C4-2B (cell line): Measurements from ENCODE around the gene KCNJ9.

Experiments used
- ZFX ChIP-seq: fragments of 450-650 bp; IDR thresholded peaks from 2 replicates; pipeline ENCODE4 v1.6.1; 2017
- TF ChIP-seq, protein P1 (sequence below): fragments of 450-650 bp; conservative IDR thresholded peaks from 2 replicates; pipeline ENCODE4 v1.5.1; 2017; ENCODE audit warnings: mild to moderate bottlenecking

DNA sequence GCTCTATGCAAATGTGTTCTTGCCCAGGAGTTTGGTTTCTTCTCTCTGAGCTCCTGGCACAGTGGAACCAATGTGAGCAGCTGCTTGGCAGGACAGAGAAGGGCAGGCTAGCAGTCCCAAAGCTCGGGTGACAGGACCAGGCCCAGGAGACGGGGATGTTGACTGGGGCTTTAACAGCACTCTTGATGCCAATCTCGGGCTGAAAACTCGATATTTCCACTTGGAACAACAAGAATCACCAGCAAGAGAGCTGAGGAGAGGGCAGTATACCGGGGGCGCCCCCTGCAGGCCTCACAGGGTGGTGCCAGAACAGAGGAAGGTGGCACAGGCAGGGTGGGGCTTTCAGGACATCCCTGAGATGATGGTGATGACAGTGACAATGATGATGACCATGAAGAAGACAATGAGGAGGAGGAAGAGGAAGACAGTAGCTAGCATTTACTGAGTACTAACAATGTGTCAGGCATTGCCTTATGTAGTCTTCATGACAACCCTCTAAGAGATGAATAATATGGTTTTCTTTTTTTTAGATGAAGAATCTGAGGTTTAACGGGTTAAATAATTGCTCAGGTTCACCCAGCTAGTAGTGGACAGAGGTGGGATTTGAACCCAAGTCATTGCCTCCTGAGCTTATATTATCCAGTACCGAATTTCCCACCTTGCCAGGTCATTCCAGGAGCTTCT lies 2.7 kb upstream of the KCNJ9 start:
- TF ChIP-seq, protein P1, sequence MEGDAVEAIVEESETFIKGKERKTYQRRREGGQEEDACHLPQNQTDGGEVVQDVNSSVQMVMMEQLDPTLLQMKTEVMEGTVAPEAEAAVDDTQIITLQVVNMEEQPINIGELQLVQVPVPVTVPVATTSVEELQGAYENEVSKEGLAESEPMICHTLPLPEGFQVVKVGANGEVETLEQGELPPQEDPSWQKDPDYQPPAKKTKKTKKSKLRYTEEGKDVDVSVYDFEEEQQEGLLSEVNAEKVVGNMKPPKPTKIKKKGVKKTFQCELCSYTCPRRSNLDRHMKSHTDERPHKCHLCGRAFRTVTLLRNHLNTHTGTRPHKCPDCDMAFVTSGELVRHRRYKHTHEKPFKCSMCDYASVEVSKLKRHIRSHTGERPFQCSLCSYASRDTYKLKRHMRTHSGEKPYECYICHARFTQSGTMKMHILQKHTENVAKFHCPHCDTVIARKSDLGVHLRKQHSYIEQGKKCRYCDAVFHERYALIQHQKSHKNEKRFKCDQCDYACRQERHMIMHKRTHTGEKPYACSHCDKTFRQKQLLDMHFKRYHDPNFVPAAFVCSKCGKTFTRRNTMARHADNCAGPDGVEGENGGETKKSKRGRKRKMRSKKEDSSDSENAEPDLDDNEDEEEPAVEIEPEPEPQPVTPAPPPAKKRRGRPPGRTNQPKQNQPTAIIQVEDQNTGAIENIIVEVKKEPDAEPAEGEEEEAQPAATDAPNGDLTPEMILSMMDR, result peak; percentile 95
- no peak for TF ChIP-seq ZFX
